ENCODE results near the gene DPP6. TPM values are rescaled to one million over a fixed set of nuclear protein-coding genes. Genes with fewer than 3 reads are reported as not detected.
"Not testable (repeated sequence)": the region's sequence is repeated elsewhere in the genome, so short reads cannot be mapped to it uniquely, and the experiment has no call there.

DPP6 gene
- total RNA-seq, 2 donors from 2014 or later: 0.99 to 1.8 TPM

GRCh38 chr7:154080249-154080648 lies 28.1 kb downstream of the DPP6 start:
- ATAC-seq; H3K36me3 ChIP-seq (replicated peaks in 1 of 2; ENCODE audit: insufficient read depth in 1 of 2, low read depth in 2 of 2); H3K4me3 ChIP-seq; DNase-seq; H3K27ac ChIP-seq; intact Hi-C loops (cut with DNase I); H3K9me3 ChIP-seq; H3K4me1 ChIP-seq; H3K27me3 ChIP-seq: not testable (repeated sequence)
- WGBS, 2 donors: 46 to 48% methylated on average over 3 of the region's 3 CpGs

- H3K27ac ChIP-seq; H3K27me3 ChIP-seq; intact Hi-C loops (cut with DNase I); ATAC-seq; H3K9me3 ChIP-seq; H3K4me1 ChIP-seq; DNase-seq; H3K4me3 ChIP-seq; H3K36me3 ChIP-seq (replicated peaks in 1 of 2; ENCODE audit: insufficient read depth in 1 of 2, low read depth in 2 of 2): not testable (repeated sequence)
- 37 to 38% methylated on average over 4 to 6 of the region's 6 CpGs for WGBS, 2 donors
Observed at GRCh38 chr7:154087037-154087725, 35.0 kb downstream of the DPP6 start.

DNA sequence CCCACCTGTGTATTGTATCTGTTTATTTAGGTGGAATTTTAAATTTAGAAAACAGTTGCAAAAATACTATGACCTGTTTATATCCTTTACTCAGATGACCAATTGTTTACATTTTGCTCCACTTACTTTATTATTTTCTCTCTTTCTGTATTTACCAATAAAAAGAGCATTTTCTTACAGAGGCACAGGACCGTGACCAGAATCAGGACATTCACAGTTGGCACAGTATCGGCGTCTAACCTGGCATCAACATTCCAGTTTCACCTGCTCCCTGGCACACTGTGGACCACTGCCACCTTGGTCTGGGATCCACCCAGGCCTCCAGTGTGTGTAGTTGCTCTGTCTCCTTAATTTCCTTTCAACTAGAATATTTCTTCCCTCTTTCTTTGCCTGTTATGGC lies 39.9 kb downstream of the DPP6 start:
- ATAC-seq; H3K9me3 ChIP-seq; H3K36me3 ChIP-seq (replicated peaks in 1 of 2; ENCODE audit: insufficient read depth in 1 of 2, low read depth in 2 of 2); H3K27ac ChIP-seq; H3K4me3 ChIP-seq; H3K4me1 ChIP-seq; intact Hi-C loops (cut with DNase I); DNase-seq; H3K27me3 ChIP-seq: not testable (repeated sequence)
- 73 to 83% methylated on average over 3 of the region's 3 CpGs for WGBS, 2 donors

DNA sequence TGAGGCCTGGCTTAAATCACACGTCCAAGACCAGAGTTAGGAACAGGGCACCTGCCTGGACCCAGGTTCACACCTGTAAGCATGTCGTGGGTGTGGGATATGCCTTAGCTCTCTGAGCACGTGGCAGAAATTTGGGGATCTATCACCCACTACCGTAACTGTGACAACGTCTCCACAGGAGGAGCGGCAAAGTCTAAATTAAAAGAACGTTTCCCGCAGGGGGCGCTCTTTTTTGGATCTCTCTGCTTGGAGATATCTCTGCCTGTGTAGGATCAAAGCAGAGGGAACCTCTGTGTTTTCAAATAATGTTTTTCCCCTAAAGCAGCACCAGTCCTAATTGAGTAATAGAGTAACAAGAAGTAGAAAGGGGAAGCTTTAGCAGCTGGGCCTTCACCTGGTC lies 43.0 kb downstream of the DPP6 start:
- H3K27ac ChIP-seq; H3K4me3 ChIP-seq; DNase-seq; H3K36me3 ChIP-seq (replicated peaks in 1 of 2; ENCODE audit: insufficient read depth in 1 of 2, low read depth in 2 of 2); H3K9me3 ChIP-seq; H3K27me3 ChIP-seq; intact Hi-C loops (cut with DNase I); ATAC-seq; H3K4me1 ChIP-seq: not testable (repeated sequence)
- 31 to 42% methylated on average over 7 to 8 of the region's 9 CpGs for WGBS, 2 donors

DNA sequence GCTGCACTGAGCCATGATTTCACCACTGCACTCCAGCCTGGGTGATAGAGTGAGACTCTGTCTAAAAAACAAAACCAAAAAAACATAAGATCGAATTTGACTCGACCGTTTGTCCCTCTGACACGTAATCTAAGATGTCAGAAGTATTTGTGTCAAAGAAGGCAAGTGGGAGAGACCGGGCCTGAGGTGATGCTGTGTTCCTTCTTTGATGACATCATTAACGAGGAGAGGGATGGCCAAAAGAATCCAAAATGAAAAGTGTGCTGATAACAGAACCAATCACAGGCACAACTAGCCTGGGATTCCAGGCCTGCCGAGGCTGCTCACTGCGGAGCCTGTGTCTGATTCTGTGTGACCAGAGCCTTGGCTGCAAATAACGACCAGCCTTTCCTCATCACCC lies 52.9 kb downstream of the DPP6 start:
- H3K4me3 ChIP-seq; ATAC-seq; H3K27me3 ChIP-seq; H3K36me3 ChIP-seq (replicated peaks in 1 of 2; ENCODE audit: insufficient read depth in 1 of 2, low read depth in 2 of 2); intact Hi-C loops (cut with DNase I); H3K9me3 ChIP-seq; DNase-seq; H3K4me1 ChIP-seq; H3K27ac ChIP-seq: not testable (repeated sequence)
- WGBS, 2 donors: 73 to 79% methylated on average over 9 of the region's 9 CpGs

DNA sequence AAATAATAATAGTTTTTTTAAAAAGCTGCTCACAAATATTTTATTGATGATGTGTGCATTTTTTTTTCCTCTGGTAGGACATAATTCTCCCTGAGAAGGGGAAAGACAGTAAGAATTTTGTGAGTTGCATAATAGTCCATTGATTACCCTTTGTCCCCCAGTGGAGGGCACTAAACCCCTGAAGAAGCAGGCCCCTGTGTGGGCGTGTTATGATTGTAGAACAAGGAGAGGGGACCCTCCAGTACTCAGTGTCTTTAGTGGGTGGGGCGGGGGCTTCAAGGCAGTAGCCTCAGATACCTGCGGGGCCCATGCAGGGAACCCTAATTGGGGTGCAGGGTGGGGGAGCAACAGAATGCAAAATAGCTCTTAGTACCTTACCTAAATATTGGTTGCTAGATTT lies 57.4 kb downstream of the DPP6 start:
- H3K4me3 ChIP-seq; H3K27me3 ChIP-seq; intact Hi-C loops (cut with DNase I); H3K36me3 ChIP-seq (replicated peaks in 1 of 2; ENCODE audit: insufficient read depth in 1 of 2, low read depth in 2 of 2); DNase-seq; H3K27ac ChIP-seq; H3K9me3 ChIP-seq; ATAC-seq; H3K4me1 ChIP-seq: not testable (repeated sequence)
- no CpG with 5 or more reads among the region's 3 CpGs for WGBS, 2 donors

- H3K4me3 ChIP-seq; H3K27me3 ChIP-seq; H3K36me3 ChIP-seq (replicated peaks in 1 of 2; ENCODE audit: insufficient read depth in 1 of 2, low read depth in 2 of 2); H3K4me1 ChIP-seq; H3K27ac ChIP-seq; H3K9me3 ChIP-seq; DNase-seq; intact Hi-C loops (cut with DNase I); ATAC-seq: not testable (repeated sequence)
- 35 to 48% methylated on average over 4 of the region's 4 CpGs for WGBS, 2 donors
Observed at GRCh38 chr7:154113732-154114351, 61.6 kb downstream of the DPP6 start.

GRCh38 chr7:154117411-154118390 lies 65.5 kb downstream of the DPP6 start:
- H3K27me3 ChIP-seq; DNase-seq; H3K4me1 ChIP-seq; H3K4me3 ChIP-seq; H3K9me3 ChIP-seq; intact Hi-C loops (cut with DNase I); H3K27ac ChIP-seq; H3K36me3 ChIP-seq (replicated peaks in 1 of 2; ENCODE audit: insufficient read depth in 1 of 2, low read depth in 2 of 2); ATAC-seq: not testable (repeated sequence)
- 47% methylated on average over 12 of the region's 12 CpGs for WGBS, 2 donors

DNA sequence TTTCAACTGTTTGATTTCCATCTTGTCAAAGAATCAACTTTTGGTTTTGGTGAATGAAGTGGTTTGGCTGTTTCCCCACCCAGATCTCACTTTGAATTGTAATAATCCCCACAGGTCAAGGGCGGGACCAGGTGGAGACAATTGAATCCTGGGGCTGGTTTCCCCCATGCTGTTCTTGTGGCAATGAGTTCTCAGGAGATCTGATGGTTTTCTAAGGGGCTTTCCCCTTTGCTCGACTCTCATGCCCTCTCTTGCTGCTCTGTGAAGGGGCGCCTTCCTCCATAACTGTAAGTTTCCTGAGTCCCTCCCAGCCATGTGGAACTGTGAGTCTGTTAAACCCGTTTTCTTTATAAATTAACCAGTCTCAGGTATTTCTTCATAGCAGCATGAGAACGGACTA lies 68.6 kb downstream of the DPP6 start:
- H3K27me3 ChIP-seq; DNase-seq; H3K9me3 ChIP-seq; ATAC-seq; H3K4me1 ChIP-seq; H3K4me3 ChIP-seq; intact Hi-C loops (cut with DNase I); H3K27ac ChIP-seq; H3K36me3 ChIP-seq (replicated peaks in 1 of 2; ENCODE audit: insufficient read depth in 1 of 2, low read depth in 2 of 2): not testable (repeated sequence)
- 47 to 51% methylated on average over 5 of the region's 5 CpGs for WGBS, 2 donors

GRCh38 chr7:154122720-154123119 lies 70.5 kb downstream of the DPP6 start:
- H3K9me3 ChIP-seq; intact Hi-C loops (cut with DNase I); H3K27me3 ChIP-seq; H3K27ac ChIP-seq; H3K36me3 ChIP-seq (replicated peaks in 1 of 2; ENCODE audit: insufficient read depth in 1 of 2, low read depth in 2 of 2); H3K4me3 ChIP-seq; DNase-seq; H3K4me1 ChIP-seq: not testable (repeated sequence)
- ATAC-seq: peak; percentile 18
- WGBS, 2 donors: 43 to 49% methylated on average over 8 of the region's 10 CpGs

- DNase-seq: peak in 1 of 4 donors; percentile 39
- H3K36me3 ChIP-seq (replicated peaks in 1 of 2; ENCODE audit: insufficient read depth in 1 of 2, low read depth in 2 of 2); H3K4me1 ChIP-seq; H3K9me3 ChIP-seq; intact Hi-C loops (cut with DNase I); H3K27ac ChIP-seq; H3K4me3 ChIP-seq; ATAC-seq; H3K27me3 ChIP-seq: not testable (repeated sequence)
- WGBS, 2 donors: no CpG with 5 or more reads among the region's 7 CpGs
Observed at GRCh38 chr7:154123397-154123796, 71.2 kb downstream of the DPP6 start.
